SK-MEL-5 (cell line): Measurements from ENCODE around the gene CAB39. TPM values are rescaled to one million over a fixed set of nuclear protein-coding genes. Genes with fewer than 3 reads are reported as not detected.
"Not testable (repeated sequence)": the region's sequence is repeated elsewhere in the genome, so short reads cannot be mapped to it uniquely, and the experiment has no call there.

ENCODE experiments used
- DNase-seq: peaks from one replicate; pipeline ENCODE4 v3.0.0-alpha.2; 2016; ENCODE audit warnings: low read depth, low spot score
- in situ Hi-C: cut with HindIII; loops from 2 replicates; pipeline ENCODE4 v1.10.0; 2016; ENCODE audit warnings: low sequenced_read_pairs, high pct_unique_total_duplicates, low pct_unique_long_range_greater_than_20kb
- total RNA-seq: library from RNA; depleted of rRNA; stranded (reverse); fragments of >200 nt; shearing (Covaris generic); gene quantifications from 2 replicates; pipeline ENCODE4 v1.2.3, GENCODE V29; 2014

The CAB39 gene
- total RNA-seq, 1 experiment from 2014 or later, result 41.2 TPM

DNA sequence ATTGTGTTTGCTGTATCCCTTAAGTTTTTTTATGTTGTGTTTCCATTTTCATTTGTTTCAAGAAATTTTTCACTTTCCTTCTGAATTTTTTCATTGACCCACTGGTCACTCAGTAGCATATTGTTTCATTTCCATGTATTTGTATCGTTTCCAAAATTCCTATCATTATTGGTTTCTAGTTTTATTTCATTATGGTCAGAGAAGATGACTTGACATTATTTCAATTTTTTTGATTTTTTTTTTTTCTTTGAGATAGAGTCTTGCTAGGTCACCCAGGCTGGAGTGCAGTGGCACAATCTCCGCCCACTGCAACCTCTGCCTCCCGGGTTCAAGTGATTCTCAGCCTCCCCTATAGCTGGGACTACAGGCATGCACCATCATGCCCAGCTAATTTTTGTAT lies 11.3 kb upstream of the CAB39 start:
- no peak for DNase-seq
- in situ Hi-C loops, result no loop called here

DNA sequence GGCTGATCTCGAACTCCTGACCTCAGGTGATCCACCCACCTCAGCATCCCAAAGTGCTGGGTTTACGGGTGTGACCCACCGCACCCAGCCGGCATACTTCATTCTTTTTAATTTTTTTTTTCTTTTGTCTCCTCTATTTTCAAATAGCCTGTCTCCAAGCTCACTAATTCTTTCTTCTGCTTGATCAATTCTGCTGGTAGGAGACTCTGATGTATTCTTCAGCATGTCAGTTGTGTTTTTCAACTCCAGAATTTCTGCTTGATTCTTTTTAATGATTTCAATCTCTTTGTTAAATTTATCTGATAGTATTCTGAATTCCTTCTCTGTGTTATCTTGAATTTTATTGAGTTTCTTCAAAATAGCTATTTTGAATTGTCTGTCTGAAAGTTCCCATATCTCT lies 10.2 kb upstream of the CAB39 start:
- in situ Hi-C loops, DNase-seq: not testable (repeated sequence)

GRCh38 chr2:230703514-230703913 lies 9.1 kb upstream of the CAB39 start:
- in situ Hi-C loops, result no loop called here
- DNase-seq, result no peak

DNA sequence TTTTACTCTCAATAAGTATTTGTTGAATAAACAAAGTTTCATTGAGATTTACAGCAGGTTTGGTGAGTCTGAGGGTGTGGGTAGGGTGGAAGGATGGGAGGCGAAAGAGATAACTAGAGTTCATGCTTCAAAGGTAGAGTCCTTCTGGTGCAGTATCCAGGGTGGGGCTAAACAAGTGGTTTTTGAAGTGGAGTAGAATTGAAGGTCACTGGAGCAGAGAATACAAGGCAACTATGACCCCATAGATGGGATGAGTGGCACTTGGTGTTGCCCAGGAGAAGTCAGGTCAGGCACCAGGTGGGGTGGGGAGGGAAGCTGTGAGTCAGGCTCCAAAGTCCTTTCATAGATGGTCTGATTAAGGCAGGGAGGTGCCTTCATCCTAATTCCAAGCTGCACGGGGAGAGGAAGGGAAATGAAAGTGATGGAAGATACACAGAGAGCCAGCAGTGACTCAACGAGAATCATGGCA lies 6.6 kb upstream of the CAB39 start:
- in situ Hi-C loops, result no loop called here
- no peak for DNase-seq

- DNase-seq, result no peak
- in situ Hi-C loops, result no loop called here
These were observed 5.7 kb upstream of the CAB39 start for GRCh38 chr2:230706966-230707365.

GRCh38 chr2:230708204-230708603 lies 4.4 kb upstream of the CAB39 start:
- in situ Hi-C loops, result no loop called here
- no peak for DNase-seq

DNA sequence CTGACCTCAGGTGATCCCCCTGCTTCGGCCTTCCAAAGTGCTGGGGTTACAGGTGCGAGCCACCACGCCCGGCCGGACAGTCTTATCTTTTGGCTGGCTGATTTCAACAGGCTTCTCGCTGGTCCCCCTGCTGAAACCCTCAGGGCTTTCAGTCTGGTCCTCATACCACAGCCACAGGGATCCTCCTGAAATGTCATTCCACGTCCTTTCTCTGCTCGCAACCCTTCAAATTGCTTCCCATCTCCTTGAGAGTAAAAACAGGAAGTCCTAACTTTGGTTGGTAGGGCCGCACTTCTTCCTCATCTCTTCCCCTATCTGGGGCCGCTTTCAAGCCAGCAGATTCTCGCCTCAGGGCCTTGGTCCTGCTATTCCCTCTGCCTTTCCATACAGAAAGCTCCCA lies 1.4 kb upstream of the CAB39 start:
- DNase-seq, result no peak
- in situ Hi-C loops, result no loop called here

DNA sequence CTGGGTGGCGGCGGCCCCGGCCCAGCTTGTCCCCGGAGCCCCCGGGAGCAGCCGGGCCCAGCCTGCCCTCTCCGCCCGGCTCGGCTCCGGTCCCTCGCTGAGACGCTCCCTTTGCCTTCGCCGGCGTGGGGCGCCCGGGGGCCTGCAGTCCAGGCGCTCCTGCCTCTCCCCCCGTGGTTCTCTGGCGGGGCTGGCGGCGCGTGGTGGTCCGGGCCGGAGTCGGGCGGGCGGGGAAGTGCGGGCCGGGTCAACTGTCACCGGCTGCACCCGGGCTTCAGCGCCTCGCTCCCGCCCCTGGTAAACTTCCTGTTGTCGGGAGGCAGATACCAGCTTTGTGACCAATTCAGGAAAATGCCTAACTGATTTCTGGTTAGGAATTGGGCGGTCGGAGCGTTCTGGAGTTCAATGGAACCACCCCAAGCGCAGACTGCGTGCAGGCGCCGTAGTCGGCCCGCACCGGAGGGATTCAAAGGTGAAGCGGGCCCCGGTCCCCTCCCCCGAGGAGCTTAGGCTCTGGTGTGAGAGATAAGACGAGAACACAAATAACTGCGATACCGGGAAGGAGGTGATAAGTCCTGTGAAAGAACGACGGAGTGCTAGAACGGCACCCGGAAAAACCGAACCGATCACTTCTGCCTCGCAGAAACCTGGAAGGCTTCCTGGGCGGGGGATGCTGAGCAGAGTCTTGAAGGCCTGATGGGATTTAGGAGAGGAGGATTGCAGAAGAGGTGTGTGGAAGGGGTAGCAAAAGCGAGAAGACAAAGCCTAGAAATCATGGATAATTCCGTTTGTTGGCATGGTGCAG lies 891 bp downstream of the CAB39 start:
- no peak for DNase-seq
- in situ Hi-C loops, result no loop called here

DNA sequence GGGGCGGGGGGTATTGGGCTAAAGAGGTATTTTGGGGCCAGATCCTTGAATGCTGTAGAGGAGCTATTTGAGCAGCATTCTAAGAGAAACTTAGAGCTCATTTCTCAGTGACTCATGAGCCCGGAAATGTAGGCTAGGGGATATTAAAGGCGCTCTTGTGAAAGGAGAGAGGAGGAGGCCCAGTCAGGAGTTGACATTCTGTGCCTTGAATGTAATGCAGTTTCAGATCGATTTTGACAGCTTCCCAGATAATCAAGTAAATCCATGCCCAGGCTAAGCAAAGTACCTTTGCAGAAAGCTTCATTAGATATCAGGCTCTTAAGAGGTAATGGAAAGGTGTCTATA lies 1.5 kb downstream of the CAB39 start:
- in situ Hi-C loops, result no loop called here
- peak; percentile 70 for DNase-seq

DNA sequence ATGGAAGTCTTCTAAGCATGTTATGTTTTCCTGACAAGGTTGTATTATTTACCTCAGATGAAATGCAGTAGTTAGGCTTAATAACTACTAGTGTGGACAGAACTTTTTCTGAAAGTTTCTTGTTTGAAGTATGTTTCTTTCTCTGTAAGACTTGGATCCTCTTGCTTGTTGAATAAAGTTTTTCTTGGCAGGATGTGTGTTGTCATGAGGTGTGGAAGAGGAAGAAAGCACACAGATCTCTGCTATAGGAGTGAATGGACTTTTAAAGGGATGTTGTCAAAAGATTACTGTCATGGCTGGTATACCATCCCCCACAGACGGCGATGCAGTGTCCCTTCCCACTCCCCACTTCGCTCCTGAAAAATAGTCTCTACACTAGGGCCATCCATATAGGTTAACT lies 2.6 kb downstream of the CAB39 start:
- in situ Hi-C loops, result no loop called here
- DNase-seq, result peak; percentile 66

GRCh38 chr2:230716588-230716987 lies 3.9 kb downstream of the CAB39 start:
- no peak for DNase-seq
- in situ Hi-C loops, result no loop called here

DNA sequence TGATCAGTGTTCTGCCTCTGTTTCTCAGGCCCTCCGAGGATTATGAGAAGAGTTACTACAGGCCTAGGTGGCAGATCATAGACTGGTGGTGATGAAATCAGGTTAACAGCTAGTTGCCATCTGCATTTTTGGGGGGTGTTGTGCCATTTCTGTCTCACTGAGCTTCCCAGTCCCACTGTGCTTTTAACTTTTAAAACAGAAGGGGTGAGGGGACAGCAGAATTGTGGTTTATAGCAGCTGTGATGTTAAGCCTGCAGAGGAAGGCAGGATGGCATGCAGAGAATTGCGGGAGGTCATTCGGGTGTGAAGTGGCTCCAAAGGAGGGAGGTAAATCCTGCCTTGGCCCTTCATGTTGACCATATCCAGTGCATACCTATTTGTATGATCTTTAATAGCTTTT lies 5.0 kb downstream of the CAB39 start:
- no peak for DNase-seq
- in situ Hi-C loops, result no loop called here

GRCh38 chr2:230719340-230719739 lies 6.7 kb downstream of the CAB39 start:
- in situ Hi-C loops, result no loop called here
- DNase-seq, result no peak

DNA sequence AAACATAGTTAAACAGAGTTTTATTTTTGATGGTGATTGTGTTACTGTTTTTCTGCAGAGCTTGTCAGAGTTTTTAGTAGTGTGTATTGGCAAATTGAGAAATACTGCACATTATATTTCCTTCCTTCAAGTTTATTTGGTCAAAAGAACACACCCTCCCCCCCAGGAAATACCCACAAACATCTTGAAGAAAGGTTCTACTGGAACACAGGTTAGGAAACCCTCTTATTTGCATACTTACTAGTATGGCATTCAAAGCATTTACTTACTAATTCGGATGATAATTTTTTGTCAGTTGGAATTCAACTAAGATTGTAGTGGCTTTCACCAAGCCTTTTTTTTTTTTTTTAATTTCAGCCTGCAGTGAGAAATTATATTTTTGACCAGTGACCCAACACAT lies 9.1 kb downstream of the CAB39 start:
- in situ Hi-C loops, result no loop called here
- no peak for DNase-seq

DNA sequence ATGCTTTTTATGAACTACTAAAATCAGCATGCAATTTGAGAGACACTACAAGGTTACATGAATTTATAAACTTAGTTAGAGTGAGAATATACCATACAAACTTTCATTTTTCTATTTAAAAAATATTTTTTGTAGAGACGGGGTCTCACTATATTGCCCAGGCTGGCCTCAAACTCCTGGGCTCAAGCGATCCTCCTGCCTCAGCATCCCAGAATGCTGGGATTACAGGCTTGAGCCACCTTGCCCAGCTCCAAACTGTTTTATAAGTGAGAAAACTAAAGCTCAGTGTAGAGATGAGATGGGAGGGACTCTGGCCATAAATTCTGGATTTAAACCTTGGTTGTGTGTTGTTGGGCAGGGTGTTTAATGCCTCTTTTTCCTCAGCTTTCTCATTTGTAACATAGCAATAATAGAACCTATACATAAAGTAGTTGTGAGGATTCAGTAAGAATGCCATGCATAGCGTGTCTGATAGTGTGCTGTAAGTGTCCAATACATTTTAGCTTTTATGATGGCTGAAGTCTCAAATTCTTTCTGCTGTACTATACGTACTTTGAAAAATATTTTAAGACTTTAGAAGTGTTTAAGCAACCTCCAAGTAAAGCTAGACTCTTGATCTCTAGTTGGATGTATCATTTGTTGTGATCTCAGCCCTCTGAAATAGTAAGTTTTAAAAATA lies 9.7 kb downstream of the CAB39 start:
- in situ Hi-C loops, result no loop called here
- DNase-seq, result no peak

DNA sequence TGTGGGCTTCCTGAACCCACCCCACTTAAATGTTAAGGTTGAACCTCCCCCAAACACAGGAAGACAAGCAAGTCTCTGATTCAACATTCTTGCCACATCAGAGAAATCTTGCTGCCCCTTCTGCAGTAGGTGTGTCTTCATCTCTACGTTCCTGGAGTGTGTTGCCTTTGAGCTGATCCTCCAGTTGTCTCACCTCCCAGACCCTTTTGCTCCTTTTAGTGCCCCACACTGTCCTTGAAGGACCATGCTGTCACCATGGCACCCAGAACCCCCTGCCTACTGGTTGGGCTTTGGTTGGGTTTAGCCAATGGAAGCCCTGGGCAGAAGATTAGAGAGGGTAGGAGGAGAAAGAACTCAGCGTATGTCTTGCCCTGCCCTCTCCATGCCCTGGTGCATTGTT lies 10.7 kb downstream of the CAB39 start:
- DNase-seq, result no peak
- in situ Hi-C loops, result no loop called here

DNA sequence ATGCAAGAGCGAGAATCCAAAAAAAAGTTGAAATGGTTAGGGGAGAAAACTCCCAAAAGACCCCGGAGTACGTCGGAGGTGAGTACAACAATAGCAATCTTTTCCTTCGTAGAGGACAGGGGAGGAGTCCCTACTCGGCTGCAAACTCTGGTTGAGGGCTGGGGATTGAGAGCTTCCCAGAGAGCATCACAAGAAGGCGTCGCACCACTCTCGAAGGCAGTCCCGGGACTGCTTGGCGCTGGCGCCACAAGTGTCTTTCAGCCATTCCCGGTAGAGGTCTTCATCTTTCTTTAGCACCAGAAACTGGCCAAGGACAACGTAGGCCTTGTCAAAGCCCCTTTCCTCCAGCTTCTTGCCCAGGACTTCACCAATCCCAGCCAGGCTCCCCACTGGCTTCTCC lies 12.3 kb downstream of the CAB39 start:
- in situ Hi-C loops, DNase-seq: not testable (repeated sequence)

- in situ Hi-C loops, result no loop called here
- DNase-seq, result no peak
These were observed 18.9 kb downstream of the CAB39 start for GRCh38 chr2:230731512-230731911.

- in situ Hi-C loops, result no loop called here
- no peak for DNase-seq
These were observed 20.3 kb downstream of the CAB39 start for GRCh38 chr2:230732914-230733401.
